Stimulated activated CD8-positive, alpha-beta memory T cell treated with anti-CD3 and anti-CD28 coated beads, Interleukin-12 subunit alpha, Interleukin-12 subunit beta, amount 100 ng/mL, for 24 hours (primary cell): ENCODE data around the gene IGSF3.
"Not testable (repeated sequence)": the region's sequence is repeated elsewhere in the genome, so short reads cannot be mapped to it uniquely, and the experiment has no call there.

Experiments used
- DNase-seq: peaks from one replicate; pipeline ENCODE4 v3.0.0-alpha.2; 2020; ENCODE audit errors: extremely low read depth

Gene IGSF3

DNA sequence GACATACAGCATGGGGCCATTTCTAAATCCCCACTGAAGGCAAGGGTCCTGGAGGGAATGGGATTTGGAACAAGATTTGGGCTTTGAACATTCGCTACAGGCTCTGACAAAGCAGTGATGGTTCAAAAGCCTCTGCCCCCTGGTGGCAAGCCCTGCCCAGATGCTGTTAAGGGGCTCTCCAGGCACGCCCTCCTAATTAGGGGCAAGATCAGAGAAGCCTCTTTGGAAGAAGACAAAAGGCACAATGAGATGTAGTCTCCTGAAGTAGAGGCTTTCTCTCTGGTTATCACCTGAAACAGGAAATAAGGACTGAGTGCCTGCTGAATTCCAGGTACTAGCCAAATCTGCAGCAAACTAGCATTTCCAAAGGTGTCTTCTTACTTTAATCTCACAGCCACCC lies 37.5 kb downstream of the IGSF3 start:
- not testable (repeated sequence) for DNase-seq

DNA sequence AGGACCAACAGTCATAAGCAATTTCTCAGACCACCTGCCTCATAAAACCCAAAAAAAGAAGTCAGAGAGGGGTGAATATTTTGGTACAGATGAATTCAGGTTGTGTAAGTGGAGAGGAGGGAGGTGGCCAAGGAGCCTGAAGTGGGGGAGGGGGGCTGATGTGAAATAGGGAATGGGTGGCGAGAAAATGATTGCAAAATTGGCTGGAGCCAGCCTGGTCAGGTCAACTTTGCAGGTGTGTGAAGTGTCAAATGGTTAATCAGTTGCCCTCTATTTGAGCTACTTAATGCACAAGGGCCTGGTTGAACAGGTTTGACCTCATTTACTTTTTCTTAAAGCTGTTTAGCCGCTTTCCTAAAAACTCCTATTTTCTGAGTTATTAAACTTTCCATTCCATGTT lies 38.1 kb downstream of the IGSF3 start:
- DNase-seq = not testable (repeated sequence)

- DNase-seq = no peak
Measured at GRCh38 chr1:116628448-116628847, 39.1 kb downstream of the IGSF3 start.

GRCh38 chr1:116627357-116627756 lies 40.2 kb downstream of the IGSF3 start:
- DNase-seq = not testable (repeated sequence)

DNA sequence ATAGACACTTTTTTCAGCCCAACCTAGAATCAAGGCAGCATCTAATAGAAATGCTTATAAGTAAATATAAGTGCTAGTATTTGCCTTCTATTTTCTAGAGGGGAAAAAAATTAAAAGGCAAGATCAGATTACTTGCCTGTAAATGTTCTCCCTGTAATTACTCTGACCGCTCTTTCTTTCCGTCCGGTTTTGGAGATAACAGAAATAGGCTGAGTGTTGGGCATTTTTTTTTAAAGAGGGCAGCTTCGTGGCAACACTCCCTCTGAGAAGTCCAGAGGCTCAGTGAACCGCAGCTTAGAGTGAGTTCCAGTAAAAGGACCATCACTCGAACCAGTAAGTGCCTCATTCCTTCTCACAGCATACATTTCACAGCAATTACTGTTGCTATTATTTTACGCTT lies 40.6 kb downstream of the IGSF3 start:
- DNase-seq = not testable (repeated sequence)

GRCh38 chr1:116625155-116625554 lies 42.4 kb downstream of the IGSF3 start:
- not testable (repeated sequence) for DNase-seq

DNA sequence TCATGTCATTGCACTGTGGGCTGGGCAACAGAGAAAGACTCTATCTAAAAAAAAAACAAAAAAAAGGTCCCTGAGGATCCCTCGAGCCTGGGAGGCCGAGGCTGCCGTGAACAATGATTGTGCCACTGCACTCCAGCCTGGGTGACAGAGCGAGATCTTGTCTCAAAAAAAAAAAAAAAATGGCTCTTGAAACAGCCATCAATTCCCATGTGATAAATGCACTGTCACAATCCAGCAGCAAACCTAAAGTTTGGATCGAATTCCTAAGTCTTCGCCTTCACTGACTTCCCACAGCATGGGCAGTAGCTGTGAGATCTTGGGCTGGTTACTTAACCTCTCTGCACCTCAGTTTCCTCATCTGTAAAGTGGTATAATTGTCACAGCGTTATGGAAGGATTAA lies 43.5 kb downstream of the IGSF3 start:
- no peak for DNase-seq

DNA sequence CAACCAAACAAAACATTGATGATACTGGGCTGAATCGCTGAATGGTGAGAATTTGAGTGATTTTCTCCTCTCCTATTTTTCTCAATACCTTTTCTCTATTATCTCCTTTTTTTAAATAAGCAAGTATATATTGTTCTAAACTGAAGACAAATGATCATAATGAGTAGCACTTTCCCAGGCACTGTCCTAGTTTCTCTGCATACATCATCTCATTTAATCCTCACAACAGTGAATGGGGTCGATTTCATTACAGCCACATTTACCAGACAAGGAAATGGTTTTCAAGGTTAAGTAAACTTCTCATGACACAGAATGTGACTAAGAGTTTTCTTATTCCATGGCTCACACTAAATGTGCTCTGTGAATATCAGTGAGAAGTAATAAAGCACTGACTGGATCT lies 45.0 kb downstream of the IGSF3 start:
- not testable (repeated sequence) for DNase-seq

- DNase-seq = not testable (repeated sequence)
Measured at GRCh38 chr1:116621756-116622155, 45.8 kb downstream of the IGSF3 start.

DNA sequence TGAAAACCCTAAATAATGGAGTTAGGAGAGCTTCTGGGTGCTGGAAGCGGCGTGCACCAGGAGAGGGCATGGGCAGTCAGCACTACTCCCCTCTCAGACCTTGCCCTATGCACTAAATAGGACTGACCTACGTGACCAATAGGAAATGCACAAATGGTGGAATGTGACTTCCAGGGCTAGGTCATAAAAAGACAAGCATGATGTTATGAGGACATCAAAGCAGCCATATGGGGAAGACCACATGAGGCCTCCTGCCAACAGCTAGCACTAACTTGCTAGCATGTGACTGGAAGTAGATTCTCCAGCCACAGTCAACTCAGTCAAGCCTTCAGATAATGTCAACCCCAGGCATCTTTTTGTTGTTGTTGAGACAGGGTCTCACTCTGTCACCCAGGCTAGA lies 47.1 kb downstream of the IGSF3 start:
- not testable (repeated sequence) for DNase-seq

DNA sequence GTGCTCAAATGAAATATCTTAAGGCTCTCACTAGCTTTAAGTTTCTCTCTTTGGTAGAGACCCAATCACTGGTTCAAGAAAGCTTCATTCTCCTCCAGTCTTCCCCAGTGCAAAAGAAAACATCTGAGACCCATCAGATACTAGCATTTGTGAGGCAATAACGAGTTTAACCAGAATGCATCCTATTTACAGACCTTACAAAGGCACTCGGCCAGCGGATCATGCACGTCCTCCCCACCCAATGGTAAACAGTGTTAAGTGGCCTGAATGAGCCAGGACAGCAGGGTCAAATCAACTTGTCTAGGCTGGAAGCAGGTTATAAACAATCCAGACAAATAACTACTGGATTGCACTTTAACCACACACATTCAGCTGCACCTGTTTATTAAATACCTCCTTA lies 48.4 kb downstream of the IGSF3 start:
- DNase-seq = not testable (repeated sequence)

GRCh38 chr1:116617808-116618207 lies 49.7 kb downstream of the IGSF3 start:
- not testable (repeated sequence) for DNase-seq

DNA sequence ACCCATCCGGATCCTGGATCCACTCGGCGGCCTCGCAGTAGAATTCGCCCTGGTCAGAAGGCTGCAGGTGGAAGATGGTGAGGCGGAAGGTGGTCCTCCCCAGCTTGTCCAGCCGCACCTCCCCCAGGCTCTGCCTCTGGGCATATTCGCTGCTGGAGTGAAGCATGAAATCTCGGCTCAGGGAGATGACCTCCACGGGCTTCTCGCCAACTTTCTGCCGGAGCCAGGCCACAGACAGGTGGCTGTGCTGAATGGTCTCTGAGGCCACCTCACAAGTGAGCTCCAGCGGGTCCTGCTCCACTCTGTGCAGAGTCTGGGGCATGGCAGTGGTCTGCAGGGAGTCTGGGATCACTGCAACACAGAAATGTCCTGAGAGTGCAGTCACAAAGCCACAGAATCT lies 53.7 kb downstream of the IGSF3 start:
- DNase-seq = not testable (repeated sequence)

DNA sequence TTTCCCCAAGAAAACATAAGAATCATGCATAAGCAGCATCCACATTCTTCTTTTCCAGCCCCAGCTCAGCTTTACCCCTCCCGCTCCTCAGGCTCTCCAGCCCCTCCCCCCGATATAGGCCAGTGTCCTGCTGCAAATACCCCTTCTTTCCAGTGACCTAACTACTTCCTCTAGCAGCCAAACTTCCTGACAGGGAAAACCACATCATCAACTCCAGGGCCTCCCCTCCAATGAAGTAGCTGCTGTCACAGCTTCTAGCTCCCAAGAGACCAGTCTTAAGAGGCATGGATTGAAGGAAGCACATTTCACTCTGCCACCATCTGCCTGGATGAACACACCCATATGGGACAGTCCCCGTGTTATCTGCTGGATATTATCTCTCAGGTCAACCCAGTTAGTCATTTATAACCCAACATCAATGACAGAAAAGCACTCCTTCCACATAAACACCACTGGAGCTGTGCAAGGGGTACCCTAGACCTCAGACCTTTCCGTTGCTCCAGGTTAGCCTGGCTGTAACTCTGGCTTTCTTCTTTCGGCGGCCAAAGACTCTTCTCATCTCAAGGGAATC lies 57.6 kb downstream of the IGSF3 start:
- not testable (repeated sequence) for DNase-seq

- not testable (repeated sequence) for DNase-seq
Measured at GRCh38 chr1:116608841-116609240, 58.7 kb downstream of the IGSF3 start.

- DNase-seq = not testable (repeated sequence)
Measured at GRCh38 chr1:116608151-116608550, 59.4 kb downstream of the IGSF3 start.

DNA sequence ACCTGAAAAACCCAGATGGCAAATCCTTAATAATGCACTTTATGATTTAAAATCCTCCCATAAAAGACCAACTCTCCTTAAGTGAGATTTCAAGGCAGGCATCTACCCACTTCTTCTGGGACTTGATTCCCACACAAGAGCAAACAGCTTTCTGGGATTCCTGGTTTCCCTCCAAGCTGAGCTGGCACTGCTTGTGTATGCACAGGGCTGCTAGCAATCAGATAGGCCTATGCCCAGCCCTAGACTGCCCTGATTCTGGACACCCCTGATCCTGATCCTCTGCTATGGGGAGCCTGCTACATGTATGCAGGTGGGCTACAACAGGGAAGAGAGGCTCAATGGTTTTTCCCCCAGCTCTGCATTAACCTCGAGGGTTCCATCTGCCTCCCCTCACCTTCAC lies 60.1 kb downstream of the IGSF3 start:
- DNase-seq = not testable (repeated sequence)

DNA sequence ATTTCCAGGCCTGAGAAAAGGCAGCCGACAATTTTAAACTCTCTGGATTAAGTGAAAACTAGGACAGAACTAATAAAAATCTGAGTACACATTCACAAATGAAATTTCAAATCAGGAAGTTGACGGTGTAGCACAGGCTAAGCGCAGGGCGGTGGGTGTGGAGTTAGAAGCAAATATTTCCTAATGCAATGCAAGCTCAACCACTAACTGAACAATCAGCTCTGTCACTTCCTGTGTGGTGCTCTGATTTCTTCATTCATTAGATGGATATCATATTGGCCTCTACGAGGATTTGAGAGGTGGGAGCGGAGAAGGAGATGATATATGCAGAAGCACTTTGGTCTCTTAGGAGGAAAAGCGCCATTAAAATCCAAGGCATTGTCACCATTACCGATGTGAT lies 61.5 kb downstream of the IGSF3 start:
- not testable (repeated sequence) for DNase-seq

GRCh38 chr1:116605315-116605714 lies 62.2 kb downstream of the IGSF3 start:
- no peak for DNase-seq

- DNase-seq = not testable (repeated sequence)
Measured at GRCh38 chr1:116604408-116604807, 63.1 kb downstream of the IGSF3 start.

- DNase-seq = not testable (repeated sequence)
Measured at GRCh38 chr1:116603646-116604045, 63.9 kb downstream of the IGSF3 start.

GRCh38 chr1:116599369-116599768 lies 68.2 kb downstream of the IGSF3 start:
- not testable (repeated sequence) for DNase-seq

GRCh38 chr1:116598420-116599036 lies 69.0 kb downstream of the IGSF3 start:
- DNase-seq = not testable (repeated sequence)

- DNase-seq = not testable (repeated sequence)
Measured at GRCh38 chr1:116597388-116597787, 70.1 kb downstream of the IGSF3 start.
